SH-SY5Y (cell line): ENCODE data around the gene PHOSPHO2.

ENCODE experiments used
- GATA2 ChIP-seq: IDR thresholded peaks from 2 replicates; pipeline ENCODE4 v1.6.1; 2011; ENCODE audit warnings: mild to moderate bottlenecking, low read depth, low read length
- GATA3 ChIP-seq: IDR thresholded peaks from 2 replicates; pipeline ENCODE4 v1.6.1; 2011; ENCODE audit warnings: low read depth, mild to moderate bottlenecking, low read length, moderate library complexity

- TF ChIP-seq GATA2 (no peak), GATA3 (no peak)
Measured at GRCh38 chr2:169670215-169670651, 24.0 kb upstream of the PHOSPHO2 start.
